SH-SY5Y (cell line): ENCODE measurements around the gene SLC6A12.

Source experiments
- GATA2 ChIP-seq: IDR thresholded peaks from 2 replicates; pipeline ENCODE4 v1.6.1; 2011; ENCODE audit warnings: mild to moderate bottlenecking, low read depth, low read length
- GATA3 ChIP-seq: IDR thresholded peaks from 2 replicates; pipeline ENCODE4 v1.6.1; 2011; ENCODE audit warnings: low read depth, mild to moderate bottlenecking, low read length, moderate library complexity

DNA sequence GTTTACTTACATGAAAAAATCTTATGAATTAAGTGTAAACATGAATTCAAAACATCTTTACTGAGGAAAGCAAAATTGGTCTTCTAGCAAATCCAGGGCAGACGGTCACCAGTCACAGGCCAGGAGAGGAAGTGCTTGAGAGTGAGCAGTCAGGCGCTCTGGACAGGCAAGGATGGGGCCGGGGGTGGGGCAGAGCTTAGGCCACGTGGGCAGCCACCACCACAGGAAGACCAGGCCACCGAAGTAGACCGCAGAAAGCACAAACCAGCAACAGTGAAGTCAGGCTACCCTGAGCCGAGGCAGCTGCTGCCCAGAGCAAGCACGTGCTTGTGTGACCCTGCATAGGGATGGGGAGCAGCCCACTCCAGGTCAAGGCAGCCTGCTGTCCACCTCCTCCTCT, 33.5 kb downstream of the SLC6A12 start:
- no peak for TF ChIP-seq GATA2
- no peak for TF ChIP-seq GATA3
